SK-N-SH (cell line): ENCODE results near the gene NOX4.
"Not testable (repeated sequence)": the region's sequence is repeated elsewhere in the genome, so short reads cannot be mapped to it uniquely, and the experiment has no call there.

ENCODE experiments used
- CTCF ChIP-seq: fragments of 200-600 bp; sonication (generic); IDR thresholded peaks from 2 replicates; pipeline ENCODE4 v1.6.1; 2017; ENCODE audit warnings: antibody characterized with exemption, mild to moderate bottlenecking, moderate library complexity
- ELF1 ChIP-seq: IDR thresholded peaks from 2 replicates; pipeline ENCODE4 v1.4.0; 2012
- EZH2phosphoT487 ChIP-seq: fragments of 200-600 bp; sonication (generic); IDR thresholded peaks from 2 replicates; pipeline ENCODE4 v1.6.1; 2017; ENCODE audit warnings: low read depth, mixed run types, mild to moderate bottlenecking, antibody characterized with exemption, moderate library complexity, borderline replicate concordance
- FOXM1 ChIP-seq: IDR thresholded peaks from 2 replicates; pipeline ENCODE4 v1.4.0; 2012; ENCODE audit warnings: low read depth, mild to moderate bottlenecking
- NRF1 ChIP-seq: IDR thresholded peaks from 2 replicates; pipeline ENCODE4 v1.6.1; 2012; ENCODE audit warnings: low read depth, mild to moderate bottlenecking, low read length
- POLR2AphosphoS5 ChIP-seq: IDR thresholded peaks from 2 replicates; pipeline ENCODE4 v1.6.1; 2012; ENCODE audit warnings: low read depth, low read length
- REST ChIP-seq: IDR thresholded peaks from 2 replicates; pipeline ENCODE4 v1.6.1; 2012; ENCODE audit warnings: mild to moderate bottlenecking, low read depth, low read length, moderate library complexity
- SIN3A ChIP-seq: IDR thresholded peaks from 2 replicates; pipeline ENCODE4 v1.6.1; 2012; ENCODE audit warnings: low read depth, mild to moderate bottlenecking, low read length, moderate library complexity, borderline replicate concordance
- SMC3 ChIP-seq: IDR thresholded peaks from 2 replicates; pipeline ENCODE4 v1.6.1; 2012; ENCODE audit warnings: low read depth, low read length, improper control_type of control experiment
- TAF1 ChIP-seq: IDR thresholded peaks from 2 replicates; pipeline ENCODE4 v1.6.1; 2012; ENCODE audit warnings: low read depth, mild to moderate bottlenecking, low read length, moderate library complexity, borderline replicate concordance
- TF ChIP-seq, protein P1 (sequence below): IDR thresholded peaks from 2 replicates; pipeline ENCODE4 v1.4.0; 2012; ENCODE audit warnings: low read depth, borderline replicate concordance
- TF ChIP-seq, protein P2 (sequence below): fragments of 150-350 bp; IDR thresholded peaks from 2 replicates; pipeline ENCODE4 v1.6.1; 2017; ENCODE audit warnings: antibody characterized with exemption, low read length, low read depth, borderline replicate concordance

DNA sequence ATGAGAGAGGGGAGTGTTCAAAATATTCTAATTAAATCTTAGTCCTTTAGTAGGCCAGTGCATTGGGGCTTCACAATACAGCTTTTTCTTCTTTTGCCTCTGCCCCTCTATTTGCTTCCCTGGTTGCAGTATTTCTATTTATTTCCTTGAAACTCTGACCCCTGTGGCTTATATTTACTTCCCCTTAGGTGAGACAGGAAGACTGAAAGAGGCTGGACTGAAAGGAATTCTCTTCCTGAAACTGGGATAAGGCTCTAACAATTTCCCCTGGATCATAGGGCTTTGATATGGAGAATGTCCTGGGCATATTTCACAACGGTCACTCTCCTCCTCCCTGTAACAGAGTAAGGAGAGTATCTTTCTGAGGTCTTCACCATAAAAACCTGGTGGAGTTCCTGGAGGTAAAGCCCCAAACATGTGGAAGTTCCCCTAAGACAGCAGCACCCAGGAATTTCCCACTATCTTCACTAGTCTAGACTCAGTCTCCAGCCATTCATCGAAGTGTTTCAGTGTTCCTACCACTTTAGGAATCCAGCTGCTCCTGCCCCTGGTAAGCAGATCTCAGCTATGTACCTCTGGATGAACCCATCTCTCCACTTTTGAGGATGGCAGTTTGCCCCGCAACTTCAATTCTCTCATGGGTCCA is 210.0 kb downstream of the NOX4 start:
- not testable (repeated sequence) for TF ChIP-seq REST, CTCF, FOXM1, TAF1, NRF1, SIN3A, SMC3, POLR2AphosphoS5, EZH2phosphoT487, ELF1
- TF ChIP-seq, protein P1, sequence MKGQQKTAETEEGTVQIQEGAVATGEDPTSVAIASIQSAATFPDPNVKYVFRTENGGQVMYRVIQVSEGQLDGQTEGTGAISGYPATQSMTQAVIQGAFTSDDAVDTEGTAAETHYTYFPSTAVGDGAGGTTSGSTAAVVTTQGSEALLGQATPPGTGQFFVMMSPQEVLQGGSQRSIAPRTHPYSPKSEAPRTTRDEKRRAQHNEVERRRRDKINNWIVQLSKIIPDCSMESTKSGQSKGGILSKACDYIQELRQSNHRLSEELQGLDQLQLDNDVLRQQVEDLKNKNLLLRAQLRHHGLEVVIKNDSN: not testable (repeated sequence)
- TF ChIP-seq, protein P2, sequence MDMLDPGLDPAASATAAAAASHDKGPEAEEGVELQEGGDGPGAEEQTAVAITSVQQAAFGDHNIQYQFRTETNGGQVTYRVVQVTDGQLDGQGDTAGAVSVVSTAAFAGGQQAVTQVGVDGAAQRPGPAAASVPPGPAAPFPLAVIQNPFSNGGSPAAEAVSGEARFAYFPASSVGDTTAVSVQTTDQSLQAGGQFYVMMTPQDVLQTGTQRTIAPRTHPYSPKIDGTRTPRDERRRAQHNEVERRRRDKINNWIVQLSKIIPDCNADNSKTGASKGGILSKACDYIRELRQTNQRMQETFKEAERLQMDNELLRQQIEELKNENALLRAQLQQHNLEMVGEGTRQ: not testable (repeated sequence)
